HG03045 (cell line): ENCODE results near the gene OTUD3.

Experiments
- ATAC-seq: cut with Tn5 transposase; IDR thresholded peaks from one replicate; pipeline ENCODE4 v1.9.1; 2021; ENCODE audit warnings: mild to moderate bottlenecking, moderate library complexity; ENCODE audit not compliant: unreplicated experiment

OTUD3 gene

DNA sequence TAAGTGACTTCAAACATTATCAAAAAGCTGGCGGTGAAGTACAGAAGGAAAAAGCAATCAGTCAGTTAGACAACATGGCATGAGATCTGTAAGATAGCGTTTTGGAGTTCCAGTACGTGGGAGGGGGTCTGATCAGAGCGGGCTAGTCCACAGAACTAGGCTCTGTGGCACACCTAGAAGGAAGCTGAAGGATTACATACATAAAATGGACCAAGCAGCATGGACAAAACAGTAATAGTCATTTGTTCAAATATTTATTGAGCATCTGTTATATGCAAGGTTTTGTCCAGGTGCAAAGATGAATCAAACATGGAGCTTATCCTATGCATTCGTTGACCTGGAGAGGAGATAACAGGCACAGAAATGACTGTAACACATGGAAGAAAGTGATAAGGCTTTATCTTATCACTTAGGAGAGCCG is 64.1 kb downstream of the OTUD3 start:
- no peak for ATAC-seq

DNA sequence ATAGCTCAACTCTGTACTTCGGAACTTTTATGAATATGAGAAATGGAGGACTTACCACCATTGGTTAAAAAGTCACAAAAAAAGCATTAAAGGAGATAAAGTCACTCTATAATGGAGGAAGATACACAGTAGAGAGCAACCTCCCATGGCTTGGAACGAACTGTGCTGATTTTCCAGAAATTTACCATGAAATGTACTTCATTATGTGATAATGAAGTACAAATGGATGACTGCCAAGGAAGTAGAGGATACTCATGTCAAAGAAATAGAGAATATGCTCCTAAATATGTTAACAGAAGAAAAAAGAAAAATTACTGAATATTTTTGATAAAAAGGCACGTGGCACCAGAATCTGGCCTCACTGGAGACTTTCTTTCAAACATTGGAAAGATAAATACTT is 64.8 kb downstream of the OTUD3 start:
- ATAC-seq: no peak

DNA sequence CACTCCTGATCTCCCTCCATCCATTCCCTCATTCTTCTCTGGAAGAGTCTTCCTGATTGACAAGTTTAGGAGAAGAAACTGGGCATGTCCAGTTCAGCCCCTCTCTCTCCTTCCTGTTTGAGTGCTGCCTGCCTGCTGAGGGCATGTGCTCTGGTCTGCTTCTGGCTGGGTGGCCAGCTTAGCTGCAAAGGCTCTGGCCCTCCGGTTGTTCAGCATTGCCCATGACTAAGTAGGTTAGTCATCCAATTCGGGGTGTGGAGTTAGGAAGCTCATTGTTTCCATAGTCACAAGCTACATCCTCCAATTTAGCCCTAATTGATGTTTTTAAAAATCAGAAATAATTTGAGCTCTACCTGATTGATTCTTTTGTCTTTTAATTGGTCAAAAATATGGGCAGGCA is 66.8 kb downstream of the OTUD3 start:
- ATAC-seq: no peak

DNA sequence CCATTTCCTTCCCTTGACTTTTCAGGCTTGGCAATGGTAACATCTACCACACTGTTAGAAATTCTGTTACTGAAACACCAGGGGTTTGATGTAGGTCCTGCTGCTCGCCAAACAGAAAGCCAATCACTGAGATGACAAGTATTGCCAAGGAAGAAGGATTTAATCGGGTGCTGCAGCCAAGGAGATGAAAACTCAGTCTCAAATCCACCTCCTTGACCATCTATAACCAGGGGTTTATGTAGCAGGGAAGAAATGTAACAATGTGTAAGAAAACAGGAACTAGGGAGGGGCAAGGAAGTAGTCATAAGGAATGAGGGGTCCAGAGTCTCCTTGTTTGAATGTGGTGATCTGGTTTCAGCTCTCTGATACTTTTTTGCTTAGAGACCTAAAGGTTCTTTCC is 71.9 kb downstream of the OTUD3 start:
- ATAC-seq: no peak

DNA sequence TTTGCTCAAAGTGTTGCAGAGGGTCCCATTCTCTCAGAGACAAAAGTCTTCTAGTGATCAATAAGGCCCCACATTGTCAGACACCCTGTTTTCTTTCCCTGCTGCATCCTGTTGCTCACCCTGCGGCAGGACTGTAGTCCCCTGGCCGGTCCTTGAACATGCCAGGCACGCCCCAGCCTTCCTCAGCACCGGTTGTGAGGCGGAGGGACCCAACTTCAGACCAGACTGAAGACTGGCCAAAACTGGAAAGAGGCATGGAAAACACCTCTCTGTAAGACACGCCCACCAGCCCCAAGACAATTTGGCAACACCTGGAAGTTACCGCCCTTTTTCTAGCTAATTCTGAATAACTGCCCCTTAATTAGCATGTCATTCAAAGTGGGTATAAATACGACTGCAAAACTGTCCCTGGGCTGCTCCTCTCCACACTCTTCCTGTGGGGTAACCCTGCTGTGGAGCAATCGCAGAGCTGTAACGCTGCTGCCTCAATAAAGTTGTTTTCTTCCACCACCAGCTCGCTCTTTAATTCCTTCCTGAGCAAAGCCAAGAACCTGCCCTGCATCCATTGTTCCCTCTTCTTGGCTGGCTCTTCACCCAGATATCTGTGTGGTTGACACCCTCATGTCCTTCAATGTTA is 73.5 kb downstream of the OTUD3 start:
- ATAC-seq: no peak

DNA sequence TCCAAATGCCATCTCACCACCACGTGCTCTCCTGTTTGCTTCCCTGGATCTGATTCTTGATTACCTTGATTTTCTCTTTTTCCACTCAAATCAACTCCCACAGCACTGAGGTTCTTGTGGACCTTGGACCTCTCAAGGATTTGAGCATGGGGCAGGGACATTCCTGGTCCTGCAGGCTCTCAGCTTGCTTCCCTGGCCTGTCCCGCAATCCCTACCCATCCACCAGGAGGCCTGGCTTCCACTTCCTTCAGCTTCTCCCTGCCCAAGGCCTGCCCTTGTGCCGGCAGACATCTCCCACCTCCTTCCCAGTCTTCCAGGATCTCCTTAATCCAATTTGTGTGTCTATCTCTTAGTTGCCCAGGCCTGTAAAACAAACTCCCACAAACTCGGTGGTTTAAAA is 75.6 kb downstream of the OTUD3 start:
- ATAC-seq: no peak

DNA sequence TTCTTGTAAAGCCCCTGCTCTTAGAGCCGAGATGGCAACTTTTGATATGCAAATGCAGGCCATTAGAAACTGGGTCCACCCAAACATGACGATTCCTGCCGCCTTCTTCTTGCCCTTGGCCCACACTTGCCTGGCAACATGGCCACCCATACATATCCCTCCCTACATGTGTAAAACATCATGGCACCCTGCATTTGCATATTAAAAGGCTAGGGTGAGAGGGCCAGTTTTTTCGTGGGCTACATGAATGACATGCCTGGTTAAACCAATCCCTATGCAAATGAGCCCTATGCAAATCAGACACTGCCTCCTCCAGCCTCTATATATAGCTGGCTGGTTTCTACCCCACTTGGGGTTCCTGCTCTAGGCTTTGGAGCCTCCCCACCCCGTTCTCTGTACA is 78.4 kb downstream of the OTUD3 start:
- ATAC-seq: no peak
